Cardiac fibroblast (primary cell): ENCODE measurements around the gene RPS24.
A peak's percentile ranks its signal among the peaks of the same experiment; 100 is the strongest.
"Not testable (repeated sequence)": the region's sequence is repeated elsewhere in the genome, so short reads cannot be mapped to it uniquely, and the experiment has no call there.

Experiments
- DNase-seq, 2 donors: peaks; one replicate each; pipeline versions ENCODE4 v3.0.0 to v3.0.0-alpha.2; 2010; ENCODE audit warnings: low read depth in 2 of 2
- H3K4me3 ChIP-seq, 2 donors: replicated peaks in 1 of 2; 1 replicate in 1 of 2; 2 replicates in 1 of 2; pipeline ENCODE4 v1.5.1; 2011; ENCODE audit warnings: low read depth in 2 of 2, low read length in 2 of 2, mild to moderate bottlenecking in 2 of 2, moderate library complexity in 1 of 2
- CTCF ChIP-seq: IDR thresholded peaks from one replicate; pipeline ENCODE4 v1.5.1; 2011; ENCODE audit warnings: low read depth, mild to moderate bottlenecking, low read length, inconsistent platforms

The RPS24 gene

GRCh38 chr10:78049851-78050250, 16.2 kb downstream of the RPS24 start:
- no peak overlapping the region for H3K4me3 ChIP-seq
- TF ChIP-seq CTCF = no peak
- DNase-seq = no peak

- DNase-seq = peak; percentile 51 to 80
- H3K4me3 ChIP-seq = no peak overlapping the region
- no peak for TF ChIP-seq CTCF
Measured at GRCh38 chr10:78053211-78053868, 19.7 kb downstream of the RPS24 start.

GRCh38 chr10:78058562-78058961, 24.9 kb downstream of the RPS24 start:
- TF ChIP-seq CTCF = no peak
- no peak for DNase-seq
- no peak overlapping the region for H3K4me3 ChIP-seq

GRCh38 chr10:78059906-78060702, 26.4 kb downstream of the RPS24 start:
- H3K4me3 ChIP-seq = no peak overlapping the region
- no peak for DNase-seq
- TF ChIP-seq CTCF = no peak

- TF ChIP-seq CTCF = no peak
- H3K4me3 ChIP-seq = no peak overlapping the region
- DNase-seq = no peak
Measured at GRCh38 chr10:78062296-78062695, 28.6 kb downstream of the RPS24 start.

GRCh38 chr10:78063236-78063635, 29.6 kb downstream of the RPS24 start:
- H3K4me3 ChIP-seq = no peak overlapping the region
- no peak for DNase-seq
- no peak for TF ChIP-seq CTCF

GRCh38 chr10:78064919-78065318, 31.3 kb downstream of the RPS24 start:
- not testable (repeated sequence) for H3K4me3 ChIP-seq, DNase-seq
